ENCODE results near the gene TMEM41B.
A peak's percentile ranks its signal among the peaks of the same experiment; 100 is the strongest.
"Not testable (repeated sequence)": the region's sequence is repeated elsewhere in the genome, so short reads cannot be mapped to it uniquely, and the experiment has no call there.

The TMEM41B gene

DNA sequence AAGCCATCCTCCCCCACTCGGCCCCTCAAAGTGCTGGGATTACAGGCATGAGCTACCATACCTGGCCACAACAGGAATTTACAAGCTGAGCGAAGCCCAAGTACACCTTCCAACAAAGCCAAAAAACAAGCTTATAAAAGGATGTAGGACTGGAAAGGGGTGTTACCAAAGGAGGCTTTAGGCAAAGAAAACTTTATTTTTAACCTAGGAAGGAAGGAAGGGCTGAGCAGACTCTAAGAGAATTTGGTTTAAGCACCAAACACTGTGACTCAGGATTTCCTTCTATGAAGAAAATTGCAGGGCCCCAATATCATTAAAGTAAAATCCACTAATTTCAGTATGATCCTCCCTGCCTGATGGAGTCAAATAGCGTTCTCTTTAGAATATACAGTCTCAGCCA is 61.3 kb downstream of the TMEM41B start:
- no peak overlapping the region for H3K4me3 ChIP-seq (ENCODE audit: low read depth, low read length)
- TF ChIP-seq, protein P1, sequence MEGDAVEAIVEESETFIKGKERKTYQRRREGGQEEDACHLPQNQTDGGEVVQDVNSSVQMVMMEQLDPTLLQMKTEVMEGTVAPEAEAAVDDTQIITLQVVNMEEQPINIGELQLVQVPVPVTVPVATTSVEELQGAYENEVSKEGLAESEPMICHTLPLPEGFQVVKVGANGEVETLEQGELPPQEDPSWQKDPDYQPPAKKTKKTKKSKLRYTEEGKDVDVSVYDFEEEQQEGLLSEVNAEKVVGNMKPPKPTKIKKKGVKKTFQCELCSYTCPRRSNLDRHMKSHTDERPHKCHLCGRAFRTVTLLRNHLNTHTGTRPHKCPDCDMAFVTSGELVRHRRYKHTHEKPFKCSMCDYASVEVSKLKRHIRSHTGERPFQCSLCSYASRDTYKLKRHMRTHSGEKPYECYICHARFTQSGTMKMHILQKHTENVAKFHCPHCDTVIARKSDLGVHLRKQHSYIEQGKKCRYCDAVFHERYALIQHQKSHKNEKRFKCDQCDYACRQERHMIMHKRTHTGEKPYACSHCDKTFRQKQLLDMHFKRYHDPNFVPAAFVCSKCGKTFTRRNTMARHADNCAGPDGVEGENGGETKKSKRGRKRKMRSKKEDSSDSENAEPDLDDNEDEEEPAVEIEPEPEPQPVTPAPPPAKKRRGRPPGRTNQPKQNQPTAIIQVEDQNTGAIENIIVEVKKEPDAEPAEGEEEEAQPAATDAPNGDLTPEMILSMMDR (conservative IDR thresholded peaks at IDR 0.05; ENCODE audit: low read depth, low read length), result no peak
- no peak for DNase-seq (ENCODE audit: low read depth)

DNA sequence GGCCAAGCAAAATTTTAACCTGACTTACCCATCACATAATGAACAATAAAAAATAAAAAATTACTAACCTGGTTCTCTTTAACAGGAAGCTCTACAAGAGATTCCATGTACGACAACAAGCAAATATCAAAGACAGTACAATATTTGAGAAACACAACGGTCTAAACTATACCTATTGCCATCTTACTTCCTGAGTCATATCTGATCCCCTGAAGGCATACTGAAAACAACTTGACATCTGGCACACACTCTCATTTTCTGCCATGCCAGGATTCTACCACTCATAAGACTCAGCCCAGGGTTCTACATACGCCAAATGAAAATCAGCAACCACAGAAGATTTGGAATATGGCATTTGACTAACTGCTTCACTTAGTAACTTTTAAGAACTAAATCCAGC is 63.1 kb downstream of the TMEM41B start:
- no peak for DNase-seq (ENCODE audit: low read depth)
- no peak overlapping the region for H3K4me3 ChIP-seq (ENCODE audit: low read depth, low read length)
- TF ChIP-seq, protein P1 (conservative IDR thresholded peaks at IDR 0.05; ENCODE audit: low read depth, low read length), result no peak

DNA sequence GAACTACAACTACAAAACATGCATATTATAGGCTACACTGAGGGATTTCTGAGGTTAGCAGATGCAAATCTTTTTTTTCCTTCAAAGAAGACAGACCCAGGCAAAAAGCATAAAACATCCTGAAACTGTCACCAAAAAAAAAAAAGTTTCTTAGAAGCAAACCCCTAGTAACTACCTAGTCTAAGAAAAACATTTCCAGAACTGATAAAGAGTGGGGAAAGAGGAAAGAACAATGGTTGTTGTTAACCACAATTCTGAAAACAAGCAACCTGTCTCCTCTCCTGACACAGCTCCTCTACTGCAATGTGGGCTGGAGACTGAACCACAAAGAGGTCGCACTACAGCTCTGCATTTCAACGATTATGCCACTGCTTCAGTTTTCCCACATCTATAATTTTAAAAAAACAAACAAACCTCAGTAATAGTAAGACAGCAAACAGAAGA is 64.2 kb downstream of the TMEM41B start:
- peak; percentile 53 for DNase-seq (ENCODE audit: low read depth)
- TF ChIP-seq, protein P1 (conservative IDR thresholded peaks at IDR 0.05; ENCODE audit: low read depth, low read length), result peak; percentile 26
- no peak overlapping the region for H3K4me3 ChIP-seq (ENCODE audit: low read depth, low read length)

DNA sequence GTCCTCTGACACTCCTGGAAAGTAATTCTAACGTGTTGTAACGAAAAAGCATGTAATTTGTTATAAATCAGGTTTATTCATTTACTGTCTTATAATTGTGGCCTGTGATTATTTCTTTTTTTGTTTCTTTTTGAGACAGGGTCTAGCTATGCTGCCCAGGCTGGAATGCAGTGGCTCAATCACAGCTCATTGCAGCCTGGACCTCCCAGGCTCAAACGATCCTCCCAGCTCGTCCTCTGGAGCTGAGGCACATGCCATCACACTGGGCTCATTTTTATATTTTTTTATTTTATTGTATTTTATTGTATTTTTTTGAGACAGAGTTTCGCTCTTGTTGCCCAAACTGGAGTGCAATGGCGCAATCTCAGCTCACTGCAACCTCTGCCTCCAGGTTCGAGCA is 65.1 kb downstream of the TMEM41B start:
- H3K4me3 ChIP-seq (ENCODE audit: low read depth, low read length), result no peak overlapping the region

DNA sequence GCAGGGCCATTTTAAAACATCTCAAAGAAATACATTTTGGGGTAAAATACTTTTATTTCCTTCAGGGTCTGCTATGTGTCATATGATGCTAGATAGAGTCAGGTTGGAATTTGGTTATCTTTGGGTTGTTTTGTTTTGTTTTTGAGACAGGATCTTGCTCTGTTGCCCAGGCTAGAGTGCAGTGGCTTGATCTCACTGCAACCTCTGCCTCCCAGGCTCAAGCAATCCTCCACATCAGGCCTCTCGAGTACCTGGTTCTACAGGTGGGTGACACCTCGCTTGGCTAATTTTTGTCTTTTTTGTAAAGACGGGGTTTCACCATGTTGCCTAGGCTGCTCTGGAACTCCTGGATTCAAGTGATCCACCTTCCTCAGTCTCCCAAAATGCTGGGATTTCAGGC is 66.5 kb downstream of the TMEM41B start:
- no peak for DNase-seq (ENCODE audit: low read depth)
- TF ChIP-seq, protein P1 (conservative IDR thresholded peaks at IDR 0.05; ENCODE audit: low read depth, low read length), result no peak
- no peak overlapping the region for H3K4me3 ChIP-seq (ENCODE audit: low read depth, low read length)

More for the DNA sequence above, 65.1 kb downstream of the TMEM41B start:
- TF ChIP-seq, protein P1 (conservative IDR thresholded peaks at IDR 0.05; ENCODE audit: low read depth, low read length), result no peak
- DNase-seq (ENCODE audit: low read depth), result no peak

DNA sequence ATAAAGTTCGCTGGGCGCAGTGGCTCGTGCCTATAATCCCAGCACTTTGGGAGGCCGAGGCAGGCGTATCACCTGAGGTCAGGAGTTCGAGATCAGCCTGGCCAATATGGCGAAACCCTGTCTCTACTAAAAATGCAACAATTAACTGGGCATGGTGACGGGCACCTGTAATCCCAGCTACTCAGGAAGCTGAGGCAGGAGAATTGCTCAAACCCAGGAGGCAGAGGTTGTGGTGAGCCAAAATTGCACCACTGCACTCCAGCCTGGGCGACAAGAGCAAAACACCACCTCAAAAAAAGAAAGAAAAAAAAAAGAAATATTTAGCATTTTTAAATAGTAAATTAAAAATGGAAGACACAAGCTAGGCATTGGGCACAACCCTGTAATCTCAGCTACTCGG is 78.2 kb downstream of the TMEM41B start:
- DNase-seq (ENCODE audit: low read depth), result not testable (repeated sequence)

DNA sequence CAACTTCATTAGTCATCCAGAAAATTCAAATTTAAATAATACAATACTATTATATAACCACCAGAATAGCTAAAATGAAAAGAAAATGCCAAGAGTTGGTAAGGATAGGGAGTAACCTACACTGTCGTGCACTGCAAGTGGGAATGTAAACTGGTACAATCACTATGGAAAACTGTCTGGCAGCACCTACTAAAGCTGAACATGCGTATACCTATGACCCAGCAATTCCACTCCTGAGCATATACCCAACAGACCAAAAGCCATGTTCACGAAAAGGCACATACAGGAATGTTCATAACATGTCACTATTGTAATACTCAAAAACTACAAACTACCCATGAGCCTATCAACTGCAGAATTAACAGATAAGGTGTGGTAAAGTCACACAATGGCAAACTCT is 81.9 kb downstream of the TMEM41B start:
- no peak overlapping the region for H3K4me3 ChIP-seq (ENCODE audit: low read depth, low read length)
- TF ChIP-seq, protein P1 (conservative IDR thresholded peaks at IDR 0.05; ENCODE audit: low read depth, low read length), result no peak
- DNase-seq (ENCODE audit: low read depth), result no peak

More for the DNA sequence above, 78.2 kb downstream of the TMEM41B start:
- H3K4me3 ChIP-seq (ENCODE audit: low read depth, low read length), result not testable (repeated sequence)

DNA sequence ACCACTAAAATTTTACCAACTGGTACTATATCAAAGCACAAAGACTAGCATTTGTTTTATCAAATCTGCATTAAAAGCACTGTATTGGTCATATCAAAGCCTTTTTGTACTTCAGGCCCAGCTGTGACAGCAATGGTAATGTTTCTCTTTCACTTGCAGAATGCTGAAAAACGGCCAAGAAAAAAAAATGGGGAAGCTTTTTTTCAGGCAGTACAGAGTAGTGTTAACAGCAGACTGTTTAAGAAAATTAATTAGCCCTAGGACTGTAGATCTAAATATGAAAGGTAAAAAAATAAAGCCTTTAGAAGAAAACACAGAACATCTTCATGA is 82.6 kb downstream of the TMEM41B start:
- peak; percentile 75 for DNase-seq (ENCODE audit: low read depth)
- TF ChIP-seq, protein P1 (conservative IDR thresholded peaks at IDR 0.05; ENCODE audit: low read depth, low read length), result no peak
- no peak overlapping the region for H3K4me3 ChIP-seq (ENCODE audit: low read depth, low read length)

Data from choroid plexus epithelial cell (primary cell).